Measurements from ENCODE around the gene GPR37L1. TPM values are rescaled to one million over a fixed set of nuclear protein-coding genes. Genes with fewer than 3 reads are reported as not detected.
"Not testable (repeated sequence)": the region's sequence is repeated elsewhere in the genome, so short reads cannot be mapped to it uniquely, and the experiment has no call there.

Gene GPR37L1
- total RNA-seq, 2 experiments from 2014 or later: not detected

GRCh38 chr1:202171292-202172014 lies 48.7 kb downstream of the GPR37L1 start:
- CTCF ChIA-PET: interaction anchor here (1.1 to 1.9 kb wide), 2 partner anchors 11 to 17 kb away, joined by 4 to 11 read pairs; partner anchors contain the start of gene PTPN7
- POLR2A ChIA-PET: interaction anchor here (1.2 to 1.5 kb wide), 2 partner anchors 9 to 21 kb away, joined by 3 to 4 read pairs; no protein-coding TSS in a partner anchor
- H3K36me3 Mint-ChIP-seq (ENCODE audit: low read depth): no peaks in the 10 kb centered on the region

GRCh38 chr1:202172015-202172355 lies 49.3 kb downstream of the GPR37L1 start:
- Mint-ChIP-seq H3K36me3 (ENCODE audit: low read depth) (no peaks in the 10 kb centered on the region), H3K9me3 (no peaks in the 10 kb centered on the region), H3K27ac (no peak overlapping the region), H3K4me3 (no peak overlapping the region), H3K4me1 (peaks cover 11% of the 10 kb centered on the region), H3K27me3 (no peaks in the 10 kb centered on the region)
- POLR2A ChIA-PET: no interaction called here
- no peak for DNase-seq
- CTCF ChIA-PET: interaction anchor here (1.1 kb wide), 1 partner anchor 12 kb away, joined by 4 read pairs; the partner anchor contains the start of gene PTPN7

More at GRCh38 chr1:202171292-202172014, 48.7 kb downstream of the GPR37L1 start:
- H3K4me3 Mint-ChIP-seq: no peak overlapping the region
- peaks cover 16% of the 10 kb centered on the region for H3K4me1 Mint-ChIP-seq
- no peak for DNase-seq
- no peak overlapping the region for H3K27ac Mint-ChIP-seq
- no peaks in the 10 kb centered on the region for H3K27me3 Mint-ChIP-seq
- no peaks in the 10 kb centered on the region for H3K9me3 Mint-ChIP-seq

- Mint-ChIP-seq H3K9me3 (no peaks in the 10 kb centered on the region), H3K4me3 (no peak overlapping the region), H3K27me3 (no peaks in the 10 kb centered on the region), H3K36me3 (ENCODE audit: low read depth) (no peaks in the 10 kb centered on the region), H3K27ac (no peak overlapping the region), H3K4me1 (peaks cover 8% of the 10 kb centered on the region)
- POLR2A ChIA-PET: interaction anchor here (1.0 to 2.5 kb wide), 4 partner anchors 9 to 28 kb away, joined by 3 to 14 read pairs (median 6); partner anchors contain the start of gene PTPN7
- DNase-seq: no peak
- CTCF ChIA-PET: interaction anchor here (1.0 to 2.4 kb wide), 4 partner anchors 11 to 142 kb away, joined by 3 to 9 read pairs (median 4); no protein-coding TSS in a partner anchor
Observed at GRCh38 chr1:202173993-202174392, 51.3 kb downstream of the GPR37L1 start.

GRCh38 chr1:202176949-202177927 lies 54.5 kb downstream of the GPR37L1 start:
- Mint-ChIP-seq H3K9me3 (no peaks in the 10 kb centered on the region), H3K4me3 (no peak overlapping the region), H3K36me3 (ENCODE audit: low read depth) (no peaks in the 10 kb centered on the region), H3K27me3 (no peaks in the 10 kb centered on the region), H3K27ac (no peak overlapping the region), H3K4me1 (no peaks in the 10 kb centered on the region)
- DNase-seq: no peak
- CTCF ChIA-PET: interaction anchor here (1.6 kb wide), 1 partner anchor 22 kb away, joined by 8 read pairs; no protein-coding TSS in a partner anchor
- POLR2A ChIA-PET: no interaction called here

GRCh38 chr1:202179828-202180750 lies 57.4 kb downstream of the GPR37L1 start:
- no peak for DNase-seq
- Mint-ChIP-seq H3K36me3 (ENCODE audit: low read depth) (no peaks in the 10 kb centered on the region), H3K4me1 (peaks cover 3% of the 10 kb centered on the region), H3K9me3 (no peaks in the 10 kb centered on the region), H3K27ac (no peak overlapping the region), H3K27me3 (peaks cover 6% of the 10 kb centered on the region), H3K4me3 (no peak overlapping the region)
- POLR2A ChIA-PET: interaction anchor here (0.9 to 1.7 kb wide), 6 partner anchors 9 to 24 kb away, joined by 3 to 6 read pairs (median 4); partner anchors contain the start of gene PTPN7
- CTCF ChIA-PET: interaction anchor here (1.0 to 3.2 kb wide), 4 partner anchors 9 to 25 kb away, joined by 4 to 13 read pairs (median 12); partner anchors contain the start of gene LGR6

GRCh38 chr1:202180751-202181139 lies 58.0 kb downstream of the GPR37L1 start:
- ChIA-PET POLR2A (interaction anchor here (0.9 to 1.6 kb wide), 2 partner anchors 9 to 10 kb away, joined by 3 to 4 read pairs; no protein-coding TSS in a partner anchor), CTCF (interaction anchor here (2.8 to 3.2 kb wide), 3 partner anchors 9 to 26 kb away, joined by 11 to 13 read pairs (median 12); partner anchors contain the start of gene LGR6)
- not testable (repeated sequence) for H3K36me3 Mint-ChIP-seq (ENCODE audit: low read depth); H3K9me3 Mint-ChIP-seq; H3K27me3 Mint-ChIP-seq; H3K4me1 Mint-ChIP-seq; H3K4me3 Mint-ChIP-seq; DNase-seq; H3K27ac Mint-ChIP-seq

- Mint-ChIP-seq H3K4me3 (no peak overlapping the region), H3K9me3 (no peaks in the 10 kb centered on the region), H3K4me1 (peaks cover 3% of the 10 kb centered on the region), H3K27me3 (peaks cover 6% of the 10 kb centered on the region), H3K27ac (no peak overlapping the region), H3K36me3 (ENCODE audit: low read depth) (no peaks in the 10 kb centered on the region)
- no peak for DNase-seq
- ChIA-PET CTCF (interaction anchor here (2.8 to 3.2 kb wide), 3 partner anchors 8 to 27 kb away, joined by 11 to 13 read pairs (median 12); partner anchors contain the start of gene LGR6), POLR2A (no interaction called here)
Observed at GRCh38 chr1:202181586-202181985, 58.9 kb downstream of the GPR37L1 start.

- no peak for DNase-seq
- ChIA-PET POLR2A (interaction anchor here (2.0 kb wide), 1 partner anchor 22 kb away, joined by 7 read pairs; the partner anchor contains the start of gene PTPN7), CTCF (interaction anchor here (0.5 to 3.7 kb wide), 5 partner anchors 11 to 189 kb away, joined by 3 to 20 read pairs (median 5); partner anchors contain the start of genes LGR6 and PTPN7)
- Mint-ChIP-seq H3K27me3 (peaks cover 6% of the 10 kb centered on the region), H3K4me1 (peaks cover 3% of the 10 kb centered on the region), H3K27ac (no peak overlapping the region), H3K4me3 (no peak overlapping the region), H3K36me3 (ENCODE audit: low read depth) (no peaks in the 10 kb centered on the region), H3K9me3 (no peaks in the 10 kb centered on the region)
Observed at GRCh38 chr1:202182040-202182877, 59.5 kb downstream of the GPR37L1 start.

Other genes with a start within 250 kb of the GPR37L1 start
- gene SHISA4, start 234.0 kb upstream of the GPR37L1 start, total RNA-seq: under 1 TPM; 0.55 to 0.81 TPM
- not detected for gene LMOD1, start 176.4 kb upstream of the GPR37L1 start, total RNA-seq
- gene TIMM17A, start 167.4 kb upstream of the GPR37L1 start, total RNA-seq: 10 to 100 TPM; 42.5 to 44.8 TPM
- gene RNPEP, start 140.3 kb upstream of the GPR37L1 start, total RNA-seq: 10 to 100 TPM; 38.5 to 41.1 TPM
- under 1 TPM; 0.30 to 0.38 TPM for gene ELF3, start 112.3 kb upstream of the GPR37L1 start, total RNA-seq
- gene ARL8A, start 21.8 kb downstream of the GPR37L1 start, total RNA-seq: 10 to 100 TPM; 62.4 to 63.8 TPM
- gene PTPN7, start 37.7 kb downstream of the GPR37L1 start, total RNA-seq: 100 to 1,000 TPM; 228 to 231 TPM
- under 1 TPM in 1 of 2 experiments, not detected in 1; 0.08 TPM for gene LGR6, start 70.9 kb downstream of the GPR37L1 start, total RNA-seq
- gene UBE2T, start 219.0 kb downstream of the GPR37L1 start, total RNA-seq: 10 to 100 TPM; 76.1 to 82.8 TPM
- gene PPP1R12B, start 225.8 kb downstream of the GPR37L1 start, total RNA-seq: 10 to 100 TPM; 16.7 to 20.0 TPM

Data from activated CD4-positive, alpha-beta memory T cell treated with anti-CD3 and anti-CD28 coated beads, Interleukin-2, amount 10 ng/mL, durations not matched to agents 7 days and 5 days (primary cell).